Measurements from ENCODE around the gene CA9. TPM values are rescaled to one million over a fixed set of nuclear protein-coding genes. Genes with fewer than 3 reads are reported as not detected.

CA9 gene
- total RNA-seq, 1 experiment from 2014 or later, result 0.55 TPM

DNA sequence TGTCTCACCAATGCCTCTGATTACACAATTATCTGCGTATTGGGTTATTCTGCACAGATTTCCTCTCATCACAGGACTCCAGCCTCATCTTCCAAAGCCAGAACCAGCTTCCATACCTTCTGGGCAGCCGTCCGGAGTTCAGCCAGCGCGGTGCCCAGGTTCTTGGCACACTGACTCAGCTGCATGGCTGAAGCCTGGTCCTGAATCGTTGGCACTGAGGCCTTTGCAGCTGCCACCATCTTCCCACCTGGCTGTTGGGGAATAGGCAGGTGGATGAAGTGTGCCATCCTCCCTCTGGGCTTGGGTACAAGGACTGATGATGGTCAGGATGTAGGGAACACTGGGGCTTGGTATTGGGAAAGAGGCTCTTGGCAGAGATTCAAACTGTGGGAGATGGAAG is 40.4 kb downstream of the CA9 start:
- DNase-seq (ENCODE audit: low read depth), result no peak

DNA sequence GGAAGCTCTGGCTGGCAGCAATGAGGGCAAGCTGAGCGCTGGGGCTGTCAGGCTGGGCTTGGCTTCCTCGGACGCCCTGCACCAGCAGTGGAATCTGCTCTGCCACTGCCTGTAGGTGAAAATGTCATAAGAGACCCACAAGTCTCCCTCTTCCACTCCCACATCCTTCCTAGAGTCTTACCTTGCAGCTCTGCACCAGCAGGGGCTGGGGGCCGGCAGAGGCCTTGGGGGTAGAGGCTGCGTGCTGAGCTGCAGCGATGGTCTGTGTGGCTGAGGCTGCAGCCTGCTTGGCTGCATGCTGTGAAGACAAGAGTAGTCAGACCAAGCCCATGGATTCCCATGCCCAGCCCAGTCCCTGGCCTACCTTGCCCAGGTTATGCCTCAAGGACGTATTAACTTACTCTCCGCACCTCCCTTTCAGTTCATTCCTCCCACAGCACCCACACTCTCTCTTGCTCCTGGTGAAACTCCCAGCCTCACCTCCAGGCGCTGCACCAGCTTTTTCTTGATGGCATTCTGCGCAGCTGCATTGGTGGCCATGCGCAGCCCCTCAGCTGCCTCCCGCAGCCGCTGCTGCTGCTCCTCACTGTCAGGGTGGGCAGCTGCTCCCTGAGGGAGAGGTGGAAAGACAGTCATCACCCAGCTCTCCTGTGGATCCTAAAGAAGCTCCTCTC is 41.0 kb downstream of the CA9 start:
- DNase-seq (ENCODE audit: low read depth), result no peak

DNA sequence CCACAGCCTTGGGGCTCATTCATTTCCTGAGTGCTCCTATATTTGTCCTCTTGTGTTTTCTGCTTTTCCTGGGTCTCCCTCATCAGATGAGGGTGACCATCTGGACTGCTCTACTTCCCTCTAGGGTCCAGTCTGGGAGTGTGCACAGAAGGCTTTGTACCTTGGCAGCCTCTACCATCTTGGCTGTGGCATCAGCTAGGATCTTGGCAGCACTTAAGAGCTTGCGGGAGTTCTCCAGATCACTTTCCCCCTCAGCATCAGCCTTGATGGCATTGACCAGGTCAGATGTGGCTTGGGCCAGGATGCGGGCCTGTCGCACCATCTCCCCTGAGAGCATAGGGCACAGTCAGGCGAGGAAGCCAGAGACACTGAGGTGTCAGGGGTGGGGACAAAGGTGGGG is 42.5 kb downstream of the CA9 start:
- DNase-seq (ENCODE audit: low read depth), result no peak

DNA sequence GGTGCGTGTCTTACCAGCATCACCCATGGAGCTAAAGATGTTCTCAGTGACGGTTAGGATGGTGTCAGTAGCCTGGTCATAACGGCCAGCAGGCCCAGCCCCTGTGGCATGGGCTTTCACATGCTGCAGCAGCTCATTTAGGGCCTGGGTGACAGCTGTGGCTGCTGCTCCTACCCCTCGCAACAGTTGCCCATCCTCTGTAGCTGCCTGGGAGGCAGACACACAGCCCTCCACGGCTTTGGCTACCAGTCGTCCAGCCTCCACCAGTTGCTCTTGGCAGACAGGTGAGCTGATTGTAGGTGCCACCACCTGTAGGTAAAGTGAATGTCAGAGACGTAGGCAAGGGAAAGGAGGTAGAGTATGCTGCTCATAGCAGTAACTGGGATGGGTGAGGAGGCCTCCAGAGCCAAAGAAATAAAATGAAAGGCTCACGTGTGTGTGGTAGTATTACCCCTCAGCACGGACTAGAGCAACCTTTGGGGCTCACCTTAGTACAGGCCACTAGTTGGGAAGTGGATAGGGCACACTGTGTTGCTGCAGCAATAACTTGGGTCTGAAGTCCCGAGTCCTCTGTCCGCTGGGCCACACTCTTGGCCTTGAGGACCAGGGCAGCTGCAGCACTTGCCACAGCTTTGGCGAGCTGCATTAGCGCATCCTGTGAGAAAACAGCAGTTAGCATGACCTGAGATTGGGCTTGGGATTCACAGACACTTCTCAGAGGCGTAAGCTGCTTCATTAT is 43.6 kb downstream of the CA9 start:
- DNase-seq (ENCODE audit: low read depth), result no peak

DNA sequence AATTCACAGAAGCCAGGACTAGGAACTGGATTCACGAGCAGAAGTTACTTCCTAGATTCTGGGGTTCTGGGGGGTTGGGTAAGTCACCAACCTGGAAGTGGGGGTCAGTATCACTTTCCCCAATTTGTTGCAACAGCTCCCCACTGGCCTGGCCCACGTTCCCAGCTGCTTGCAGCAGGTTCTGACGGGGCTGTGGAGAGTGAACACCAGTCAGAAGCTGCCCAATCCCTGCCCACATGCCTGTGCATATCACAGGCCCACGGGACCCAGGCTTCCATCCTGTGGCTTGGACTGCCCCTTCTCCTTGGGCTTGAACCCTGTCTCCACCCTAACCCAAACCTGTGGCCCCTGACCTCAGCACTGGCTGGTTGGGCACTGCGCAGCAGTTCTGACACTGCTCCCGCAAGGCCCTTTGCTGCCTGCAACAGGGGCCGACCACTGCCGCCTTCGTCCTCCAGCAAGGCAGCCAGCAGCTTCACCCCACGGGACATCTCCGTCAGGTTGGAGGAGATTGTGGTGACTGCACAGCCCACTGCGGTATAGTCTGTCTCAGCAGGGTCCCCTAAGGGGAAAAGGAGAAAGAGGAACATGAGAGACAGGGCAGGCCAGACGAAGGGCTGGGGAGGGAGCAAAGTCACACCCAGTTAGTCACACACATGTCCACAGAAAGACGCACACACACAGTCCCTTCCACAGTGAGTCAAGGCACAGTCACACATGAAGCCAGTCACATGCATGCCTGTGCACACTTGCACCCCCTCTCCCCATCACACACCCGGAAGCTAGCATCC is 45.2 kb downstream of the CA9 start:
- DNase-seq (ENCODE audit: low read depth), result no peak

DNA sequence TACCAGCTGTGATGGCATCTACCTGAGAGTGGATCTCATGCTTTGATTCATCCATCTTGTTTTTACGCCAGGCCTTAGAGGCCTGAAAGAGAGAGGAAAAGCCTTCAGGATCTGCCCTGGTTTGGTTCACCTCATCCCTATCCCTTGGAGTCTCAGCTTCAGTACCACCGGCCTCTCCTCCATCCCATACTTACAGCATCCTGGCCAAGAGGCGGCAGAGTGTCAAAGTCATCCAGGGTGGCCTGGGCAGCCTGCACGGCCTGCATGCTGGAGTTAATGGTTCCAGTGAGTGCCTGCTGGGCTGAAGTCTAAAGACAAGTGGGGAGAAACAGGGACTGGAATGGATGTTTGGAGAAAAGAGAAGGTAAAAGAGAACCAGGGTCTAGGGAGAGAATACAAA is 45.8 kb downstream of the CA9 start:
- no peak for DNase-seq (ENCODE audit: low read depth)

DNA sequence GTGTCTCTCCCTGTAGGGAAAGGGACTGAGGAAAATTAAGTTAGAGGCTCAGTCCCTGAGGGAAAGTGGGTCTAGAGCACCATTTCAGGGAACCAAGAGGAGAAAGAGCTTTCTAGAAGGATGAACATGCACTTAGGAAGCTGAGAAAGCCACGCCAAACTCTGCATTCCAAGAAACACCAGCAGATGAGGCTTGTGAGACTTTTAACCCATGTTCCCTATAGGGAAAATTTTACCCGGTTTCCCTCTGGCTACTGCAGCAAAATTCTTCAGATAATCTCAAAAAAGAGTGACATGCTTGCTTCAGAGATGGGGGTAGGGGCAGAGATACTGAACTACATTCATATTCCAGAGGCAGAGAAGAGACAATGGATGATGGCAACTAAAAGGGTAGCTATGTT is 49.7 kb downstream of the CA9 start:
- no peak for DNase-seq (ENCODE audit: low read depth)

DNA sequence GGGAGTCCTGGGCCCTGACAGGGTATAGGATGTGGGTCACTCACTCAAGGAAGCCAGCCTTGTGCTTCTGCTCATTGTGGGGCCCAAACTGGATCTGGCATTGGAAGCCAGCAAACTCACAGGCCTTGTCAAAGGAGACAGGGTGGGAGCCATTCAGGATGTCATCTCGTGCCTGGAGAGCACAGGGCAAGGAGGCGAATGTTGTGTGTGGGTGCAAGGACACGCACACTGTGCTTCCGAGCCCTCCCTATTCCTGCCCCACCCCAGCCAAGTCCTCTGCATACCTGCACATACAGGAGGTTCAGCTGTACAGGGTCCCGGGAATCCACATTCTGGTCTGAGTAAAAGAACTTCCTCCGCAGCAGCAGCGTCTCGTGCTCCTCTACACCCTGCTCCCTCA is 50.2 kb downstream of the CA9 start:
- no peak for DNase-seq (ENCODE audit: low read depth)

DNA sequence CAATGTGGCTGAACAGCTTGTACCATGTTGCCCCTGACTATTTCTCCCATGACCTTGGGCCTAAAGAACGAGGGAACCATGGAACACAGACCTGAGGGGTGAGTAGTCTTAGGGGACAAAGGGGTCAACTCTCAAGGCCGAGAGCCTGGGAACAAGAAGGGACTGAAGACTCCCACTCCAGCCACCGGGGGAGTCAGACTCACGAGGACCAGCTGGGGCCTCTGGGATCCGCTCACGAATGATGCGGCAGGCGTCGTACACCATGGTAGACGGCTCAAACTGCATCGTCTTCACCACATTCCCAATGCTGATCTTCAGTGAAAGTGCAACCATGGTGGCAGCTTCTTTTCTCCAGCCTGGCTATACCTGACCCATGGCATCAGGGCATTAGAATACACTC is 51.6 kb downstream of the CA9 start:
- no peak for DNase-seq (ENCODE audit: low read depth)

DNA sequence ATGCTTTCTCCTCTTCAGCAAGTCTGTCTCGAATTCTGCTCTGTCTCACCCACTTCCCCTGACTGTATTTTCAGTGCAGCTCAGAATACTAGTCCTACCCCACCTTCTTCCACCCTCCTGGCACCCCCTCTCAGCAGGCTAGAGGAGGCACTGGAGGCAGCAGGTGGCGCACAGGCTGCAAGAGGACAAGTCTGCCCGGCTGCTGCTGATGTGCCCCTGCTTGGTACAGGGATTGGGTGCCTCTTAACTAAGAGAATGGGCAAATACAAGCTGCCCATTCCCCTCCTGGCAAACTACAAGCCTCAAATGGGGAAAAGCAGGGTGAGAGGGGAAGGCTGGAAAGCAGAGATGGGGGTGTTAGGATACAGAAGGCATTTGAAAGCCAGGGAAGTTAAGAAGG is 53.2 kb downstream of the CA9 start:
- peak; percentile 51 for DNase-seq (ENCODE audit: low read depth)

DNA sequence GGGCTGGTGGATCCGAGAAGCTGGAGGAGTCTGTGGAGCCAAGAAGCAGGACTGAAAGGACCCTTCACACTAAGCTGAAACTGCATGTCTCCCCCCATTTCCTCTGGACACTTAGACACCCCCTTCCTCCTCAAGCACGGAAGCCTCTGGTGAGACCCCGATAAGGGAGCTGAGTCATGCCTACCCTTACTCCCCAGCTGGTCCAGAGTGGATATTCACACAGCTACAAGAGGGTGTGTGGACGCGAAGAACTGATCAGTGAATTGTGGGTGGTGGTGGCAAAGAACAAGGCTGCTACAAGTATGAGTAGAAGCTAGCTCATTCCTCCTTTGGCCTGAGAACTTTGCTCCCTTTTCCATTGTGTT is 53.9 kb downstream of the CA9 start:
- DNase-seq (ENCODE audit: low read depth), result no peak

DNA sequence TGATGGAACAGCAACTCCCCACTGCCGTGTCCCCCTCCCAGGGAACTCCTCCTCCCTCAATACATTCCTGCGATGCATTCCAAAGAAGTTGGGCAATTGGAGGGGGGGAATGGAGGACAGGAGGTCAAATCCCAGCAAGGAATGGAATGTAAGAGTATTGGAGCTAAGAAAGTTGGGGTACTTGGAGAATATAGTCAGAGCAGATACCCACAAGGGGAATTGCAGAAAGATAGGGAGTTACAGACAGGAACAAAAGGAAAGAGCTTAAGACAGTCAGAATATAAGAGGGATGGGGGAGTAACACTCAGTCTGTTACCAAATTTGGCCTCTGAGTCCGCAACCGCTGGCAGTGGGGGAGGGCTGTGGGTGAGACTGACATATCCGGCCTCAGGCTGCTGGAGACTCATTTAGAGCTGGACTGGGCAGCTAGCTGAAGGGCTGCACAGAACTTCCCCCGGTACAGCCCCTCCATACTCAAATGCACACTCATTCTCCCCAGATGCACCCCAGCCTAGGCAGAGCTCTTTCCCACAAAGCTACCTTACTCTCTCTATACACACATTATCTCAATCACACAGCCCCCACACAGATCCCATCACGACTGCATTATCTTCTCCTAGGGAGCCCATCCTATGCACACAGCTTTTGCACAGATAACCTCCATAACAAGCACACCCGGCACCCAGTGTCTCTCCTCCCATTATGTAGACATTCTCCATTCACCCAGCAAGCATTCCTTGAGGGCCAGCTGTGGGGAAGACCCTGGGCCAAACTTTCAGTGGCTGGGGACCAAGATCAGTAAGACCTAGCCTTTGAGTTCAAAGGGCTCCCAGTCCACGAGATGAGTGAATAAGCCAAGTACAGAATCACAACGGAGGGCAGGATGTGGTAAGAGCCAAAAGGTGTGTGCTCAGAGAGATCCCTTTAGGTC is 54.6 kb downstream of the CA9 start:
- peak; percentile 88 for DNase-seq (ENCODE audit: low read depth)

DNA sequence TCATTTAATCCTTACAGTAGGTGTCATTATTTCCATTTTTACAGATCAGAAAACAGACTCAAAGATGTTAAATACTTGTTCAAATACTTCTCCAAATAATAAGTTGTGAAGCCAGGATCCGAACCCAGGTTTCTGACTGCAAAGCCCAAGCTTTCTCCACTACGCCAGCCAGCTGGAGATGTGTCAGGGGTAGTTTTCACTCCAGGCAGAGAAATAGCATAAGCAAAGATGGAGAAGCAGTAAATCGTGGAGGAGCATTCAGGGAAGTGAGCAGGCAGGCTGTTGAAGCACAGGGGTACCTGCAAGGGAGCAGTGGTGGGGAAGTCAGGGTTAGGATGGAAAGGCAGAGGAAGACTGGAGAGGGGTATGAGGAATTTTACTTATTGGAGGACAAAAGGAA is 55.4 kb downstream of the CA9 start:
- no peak for DNase-seq (ENCODE audit: low read depth)

DNA sequence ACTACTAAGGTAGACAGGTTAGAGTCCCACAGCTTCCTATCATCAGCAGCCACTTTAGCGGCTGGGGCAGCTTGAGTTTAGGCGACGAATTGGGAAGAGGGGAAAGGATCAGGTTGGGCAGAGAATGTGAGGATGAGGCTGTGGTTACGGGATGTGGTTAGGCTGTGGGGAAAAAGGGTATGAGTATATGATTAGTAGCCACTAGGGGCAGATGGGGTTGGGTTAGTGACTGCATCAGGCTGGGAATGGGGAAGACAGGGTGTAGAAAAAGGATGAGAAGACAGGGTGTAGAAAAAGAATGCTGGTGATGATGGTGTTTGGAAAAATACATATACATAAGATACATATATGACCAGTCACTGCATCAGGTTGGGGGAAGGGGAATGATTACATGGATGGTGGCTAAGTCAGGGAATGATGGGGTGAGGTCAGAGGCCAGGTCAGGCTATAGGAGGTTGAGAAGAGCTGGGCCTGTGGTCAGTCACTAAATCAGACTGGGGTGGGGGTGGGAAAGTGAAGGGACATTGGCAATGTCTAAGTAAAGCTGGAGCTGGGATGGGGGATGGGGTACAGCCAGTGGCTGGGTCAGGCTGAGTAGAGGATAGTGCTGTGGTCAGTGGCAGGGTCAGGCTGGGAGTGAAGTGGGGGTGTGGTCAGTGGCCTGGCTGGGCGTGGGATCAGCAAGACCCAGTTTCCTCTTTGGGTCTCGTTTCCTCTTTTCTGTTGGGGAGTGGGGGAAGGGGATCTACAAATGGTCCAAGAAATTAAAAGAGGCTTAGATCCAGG is 56.2 kb downstream of the CA9 start:
- DNase-seq (ENCODE audit: low read depth), result peak; percentile 94

DNA sequence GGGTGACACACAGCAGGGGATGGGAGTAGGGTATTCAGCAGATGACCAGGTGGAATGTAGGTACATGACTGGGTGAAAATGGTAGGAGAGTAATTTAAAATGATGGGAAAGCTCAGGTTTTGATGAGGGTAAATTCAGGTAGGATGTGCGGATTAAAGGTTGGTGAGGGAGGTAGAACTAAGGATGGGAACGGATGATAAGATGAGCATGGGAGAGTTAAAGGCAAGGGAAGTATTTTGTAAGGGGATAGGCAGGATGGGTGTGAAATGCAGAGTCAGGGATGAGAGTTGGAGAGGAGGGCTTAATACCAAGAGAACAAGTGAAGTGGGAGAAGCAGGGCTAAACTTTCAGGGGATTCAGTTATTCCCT is 56.7 kb downstream of the CA9 start:
- no peak for DNase-seq (ENCODE audit: low read depth)

Small RNA genes within 50 kb of the gene (small RNA-seq; reads per million reads assigned to genes)
- gene RMRP (not detected), gene RN7SL22P (not detected)

Other genes starting within 250 kb of the CA9 start
- gene RUSC2, start 183.8 kb upstream of the CA9 start, total RNA-seq (2014; rRNA removed; shearing (Covaris generic)), result 17.2 and 18.6 TPM in 2 replicates
- 5.4 and 9.2 TPM in 2 replicates for gene TESK1, start 68.7 kb upstream of the CA9 start, total RNA-seq (2014; rRNA removed; shearing (Covaris generic))
- 0.27 TPM in 1 of 2 replicates, not detected in the other for gene CD72, start 55.5 kb upstream of the CA9 start, total RNA-seq (2014; rRNA removed; shearing (Covaris generic))
- gene SIT1, start 23.0 kb upstream of the CA9 start, total RNA-seq (2014; rRNA removed; shearing (Covaris generic)), result not detected in 2 replicates
- 6,816 and 22,210 TPM in 2 replicates for gene RMRP, start 15.9 kb upstream of the CA9 start, total RNA-seq (2014; rRNA removed; shearing (Covaris generic))
- gene CCDC107, start 15.6 kb upstream of the CA9 start, total RNA-seq (2014; rRNA removed; shearing (Covaris generic)), result 9.2 and 9.3 TPM in 2 replicates
- gene ARHGEF39, start 8.7 kb upstream of the CA9 start, total RNA-seq (2014; rRNA removed; shearing (Covaris generic)), result 5.3 and 8.9 TPM in 2 replicates
- gene TPM2, start 16.0 kb downstream of the CA9 start, total RNA-seq (2014; rRNA removed; shearing (Covaris generic)), result 405 and 411 TPM in 2 replicates
- 165 and 198 TPM in 2 replicates for gene TLN1, start 58.3 kb downstream of the CA9 start, total RNA-seq (2014; rRNA removed; shearing (Covaris generic))
- 42.1 and 44.1 TPM in 2 replicates for gene CREB3, start 58.7 kb downstream of the CA9 start, total RNA-seq (2014; rRNA removed; shearing (Covaris generic))
- gene GBA2, start 75.3 kb downstream of the CA9 start, total RNA-seq (2014; rRNA removed; shearing (Covaris generic)), result 39.2 and 41.6 TPM in 2 replicates
- gene RGP1, start 75.4 kb downstream of the CA9 start, total RNA-seq (2014; rRNA removed; shearing (Covaris generic)), result 15.8 and 22.1 TPM in 2 replicates
- not detected in 2 replicates for gene MSMP, start 80.3 kb downstream of the CA9 start, total RNA-seq (2014; rRNA removed; shearing (Covaris generic))
- gene NPR2, start 117.7 kb downstream of the CA9 start, total RNA-seq (2014; rRNA removed; shearing (Covaris generic)), result 6.9 and 8.6 TPM in 2 replicates
- gene SPAG8, start 138.3 kb downstream of the CA9 start, total RNA-seq (2014; rRNA removed; shearing (Covaris generic)), result 0.26 and 1.0 TPM in 2 replicates
- gene HINT2, start 141.1 kb downstream of the CA9 start, total RNA-seq (2014; rRNA removed; shearing (Covaris generic)), result 72.7 and 81.8 TPM in 2 replicates
- not detected in 2 replicates for gene FAM221B, start 154.8 kb downstream of the CA9 start, total RNA-seq (2014; rRNA removed; shearing (Covaris generic))
- gene TMEM8B, start 155.3 kb downstream of the CA9 start, total RNA-seq (2014; rRNA removed; shearing (Covaris generic)), result 0.20 and 0.95 TPM in 2 replicates
- gene OR13J1, start 196.5 kb downstream of the CA9 start, total RNA-seq (2014; rRNA removed; shearing (Covaris generic)), result not detected in 2 replicates
- gene HRCT1, start 232.3 kb downstream of the CA9 start, total RNA-seq (2014; rRNA removed; shearing (Covaris generic)), result 2.4 and 3.2 TPM in 2 replicates
- gene SPAAR, start 235.6 kb downstream of the CA9 start, total RNA-seq (2014; rRNA removed; shearing (Covaris generic)), result 0.05 and 0.23 TPM in 2 replicates